H1 (cell line): ENCODE data around the gene CIITA. TPM values are rescaled to one million over a fixed set of nuclear protein-coding genes. Genes with fewer than 3 reads are reported as not detected.

Experiments
- CBX5 ChIP-seq: fragments of 300-800, 300-1000 bp; sonication (generic); IDR thresholded peaks from 2 replicates; pipeline ENCODE4 v1.7.1; 2016; ENCODE audit warnings: antibody characterized with exemption, low read length, low read depth
- CHD2 ChIP-seq: IDR thresholded peaks from 2 replicates; pipeline ENCODE4 v1.6.1; 2012; ENCODE audit warnings: low read length, improper control_type of control experiment
- NRF1 ChIP-seq: IDR thresholded peaks from 2 replicates; pipeline ENCODE4 v1.6.1; 2011; ENCODE audit warnings: mild to moderate bottlenecking, low read depth, low read length, improper control_type of control experiment
- POLR2AphosphoS5 ChIP-seq: IDR thresholded peaks from 2 replicates; pipeline ENCODE4 v1.6.1; 2011; ENCODE audit warnings: low read depth, low read length
- RFX5 ChIP-seq: IDR thresholded peaks from 2 replicates; pipeline ENCODE4 v1.6.1; 2011; ENCODE audit warnings: low read depth, low read length, improper control_type of control experiment, borderline replicate concordance
- SAP30 ChIP-seq: fragments of 300-600 bp; sonication (generic); IDR thresholded peaks from 2 replicates; pipeline ENCODE4 v1.7.1; 2012; ENCODE audit warnings: low read length, moderate library complexity, mild to moderate bottlenecking, inconsistent platforms; ENCODE audit not compliant: insufficient read depth, insufficient replicate concordance
- SIRT6 ChIP-seq: IDR thresholded peaks from one replicate; pipeline ENCODE4 v1.7.1; 2012; ENCODE audit warnings: low read length, inconsistent platforms
- polyA plus RNA-seq, 7 experiments: library from polyadenylated mRNA; depleted of rRNA in 3 of 7; stranded (reverse) in 5 of 7; unstranded in 2 of 7; fragments of >200 nt in 5 of 7; fragments of 200-250 nt in 2 of 7; gene quantifications; 1 replicate in 5 of 7; 2 replicates in 1 of 7; 4 replicates in 1 of 7; pipeline versions ENCODE4 v1.2.1 to v1.2.3, GENCODE V29; 2011 to 2013; ENCODE audit warnings: missing spikeins in 2 of 7, mixed read lengths in 2 of 7
- total RNA-seq: library from RNA; stranded (reverse); fragmentation: NEBNext Ultra II Directional; extraction: Animal tissue kit (Norgen Biotek cat#: 25700); gene quantifications from 2 replicates; pipeline ENCODE4 v1.2.1, GENCODE V29; 2021
- TF ChIP-seq, protein P1 (sequence below): fragments of 300-600 bp; sonication (generic); IDR thresholded peaks from 2 replicates; pipeline ENCODE4 v1.7.1; 2012; ENCODE audit warnings: low read length, moderate library complexity, mild to moderate bottlenecking, inconsistent platforms; ENCODE audit not compliant: insufficient replicate concordance

The CIITA gene
- total and polyA plus RNA-seq, 2 of the 8 experiments (the other 6 are each of a cell fraction or from before 2014, with no cell fraction given): 0.07 to 0.17 TPM

DNA sequence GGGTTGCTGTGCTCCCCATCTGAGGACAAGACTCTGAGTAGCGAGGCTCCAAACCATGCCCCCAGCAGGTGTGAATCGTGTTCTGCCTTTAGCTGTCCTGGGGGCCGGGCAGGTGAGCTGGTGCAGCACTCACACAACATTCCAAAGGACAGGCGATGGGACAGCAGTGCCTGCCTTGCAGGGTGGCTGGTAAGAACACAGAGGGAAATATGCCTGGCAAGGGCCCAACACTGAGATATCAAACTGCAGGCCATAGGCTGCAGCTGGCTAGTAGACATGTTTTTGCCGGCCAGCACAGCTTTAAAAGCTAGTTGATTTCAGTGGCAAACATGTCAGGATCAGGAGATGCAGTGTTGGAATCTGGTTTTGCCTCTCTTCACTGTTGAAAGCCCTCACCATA lies 91.0 kb downstream of the CIITA start (continued):
- TF ChIP-seq CBX5: no peak
- no peak for TF ChIP-seq RFX5
- TF ChIP-seq NRF1: no peak
- TF ChIP-seq, protein P1, sequence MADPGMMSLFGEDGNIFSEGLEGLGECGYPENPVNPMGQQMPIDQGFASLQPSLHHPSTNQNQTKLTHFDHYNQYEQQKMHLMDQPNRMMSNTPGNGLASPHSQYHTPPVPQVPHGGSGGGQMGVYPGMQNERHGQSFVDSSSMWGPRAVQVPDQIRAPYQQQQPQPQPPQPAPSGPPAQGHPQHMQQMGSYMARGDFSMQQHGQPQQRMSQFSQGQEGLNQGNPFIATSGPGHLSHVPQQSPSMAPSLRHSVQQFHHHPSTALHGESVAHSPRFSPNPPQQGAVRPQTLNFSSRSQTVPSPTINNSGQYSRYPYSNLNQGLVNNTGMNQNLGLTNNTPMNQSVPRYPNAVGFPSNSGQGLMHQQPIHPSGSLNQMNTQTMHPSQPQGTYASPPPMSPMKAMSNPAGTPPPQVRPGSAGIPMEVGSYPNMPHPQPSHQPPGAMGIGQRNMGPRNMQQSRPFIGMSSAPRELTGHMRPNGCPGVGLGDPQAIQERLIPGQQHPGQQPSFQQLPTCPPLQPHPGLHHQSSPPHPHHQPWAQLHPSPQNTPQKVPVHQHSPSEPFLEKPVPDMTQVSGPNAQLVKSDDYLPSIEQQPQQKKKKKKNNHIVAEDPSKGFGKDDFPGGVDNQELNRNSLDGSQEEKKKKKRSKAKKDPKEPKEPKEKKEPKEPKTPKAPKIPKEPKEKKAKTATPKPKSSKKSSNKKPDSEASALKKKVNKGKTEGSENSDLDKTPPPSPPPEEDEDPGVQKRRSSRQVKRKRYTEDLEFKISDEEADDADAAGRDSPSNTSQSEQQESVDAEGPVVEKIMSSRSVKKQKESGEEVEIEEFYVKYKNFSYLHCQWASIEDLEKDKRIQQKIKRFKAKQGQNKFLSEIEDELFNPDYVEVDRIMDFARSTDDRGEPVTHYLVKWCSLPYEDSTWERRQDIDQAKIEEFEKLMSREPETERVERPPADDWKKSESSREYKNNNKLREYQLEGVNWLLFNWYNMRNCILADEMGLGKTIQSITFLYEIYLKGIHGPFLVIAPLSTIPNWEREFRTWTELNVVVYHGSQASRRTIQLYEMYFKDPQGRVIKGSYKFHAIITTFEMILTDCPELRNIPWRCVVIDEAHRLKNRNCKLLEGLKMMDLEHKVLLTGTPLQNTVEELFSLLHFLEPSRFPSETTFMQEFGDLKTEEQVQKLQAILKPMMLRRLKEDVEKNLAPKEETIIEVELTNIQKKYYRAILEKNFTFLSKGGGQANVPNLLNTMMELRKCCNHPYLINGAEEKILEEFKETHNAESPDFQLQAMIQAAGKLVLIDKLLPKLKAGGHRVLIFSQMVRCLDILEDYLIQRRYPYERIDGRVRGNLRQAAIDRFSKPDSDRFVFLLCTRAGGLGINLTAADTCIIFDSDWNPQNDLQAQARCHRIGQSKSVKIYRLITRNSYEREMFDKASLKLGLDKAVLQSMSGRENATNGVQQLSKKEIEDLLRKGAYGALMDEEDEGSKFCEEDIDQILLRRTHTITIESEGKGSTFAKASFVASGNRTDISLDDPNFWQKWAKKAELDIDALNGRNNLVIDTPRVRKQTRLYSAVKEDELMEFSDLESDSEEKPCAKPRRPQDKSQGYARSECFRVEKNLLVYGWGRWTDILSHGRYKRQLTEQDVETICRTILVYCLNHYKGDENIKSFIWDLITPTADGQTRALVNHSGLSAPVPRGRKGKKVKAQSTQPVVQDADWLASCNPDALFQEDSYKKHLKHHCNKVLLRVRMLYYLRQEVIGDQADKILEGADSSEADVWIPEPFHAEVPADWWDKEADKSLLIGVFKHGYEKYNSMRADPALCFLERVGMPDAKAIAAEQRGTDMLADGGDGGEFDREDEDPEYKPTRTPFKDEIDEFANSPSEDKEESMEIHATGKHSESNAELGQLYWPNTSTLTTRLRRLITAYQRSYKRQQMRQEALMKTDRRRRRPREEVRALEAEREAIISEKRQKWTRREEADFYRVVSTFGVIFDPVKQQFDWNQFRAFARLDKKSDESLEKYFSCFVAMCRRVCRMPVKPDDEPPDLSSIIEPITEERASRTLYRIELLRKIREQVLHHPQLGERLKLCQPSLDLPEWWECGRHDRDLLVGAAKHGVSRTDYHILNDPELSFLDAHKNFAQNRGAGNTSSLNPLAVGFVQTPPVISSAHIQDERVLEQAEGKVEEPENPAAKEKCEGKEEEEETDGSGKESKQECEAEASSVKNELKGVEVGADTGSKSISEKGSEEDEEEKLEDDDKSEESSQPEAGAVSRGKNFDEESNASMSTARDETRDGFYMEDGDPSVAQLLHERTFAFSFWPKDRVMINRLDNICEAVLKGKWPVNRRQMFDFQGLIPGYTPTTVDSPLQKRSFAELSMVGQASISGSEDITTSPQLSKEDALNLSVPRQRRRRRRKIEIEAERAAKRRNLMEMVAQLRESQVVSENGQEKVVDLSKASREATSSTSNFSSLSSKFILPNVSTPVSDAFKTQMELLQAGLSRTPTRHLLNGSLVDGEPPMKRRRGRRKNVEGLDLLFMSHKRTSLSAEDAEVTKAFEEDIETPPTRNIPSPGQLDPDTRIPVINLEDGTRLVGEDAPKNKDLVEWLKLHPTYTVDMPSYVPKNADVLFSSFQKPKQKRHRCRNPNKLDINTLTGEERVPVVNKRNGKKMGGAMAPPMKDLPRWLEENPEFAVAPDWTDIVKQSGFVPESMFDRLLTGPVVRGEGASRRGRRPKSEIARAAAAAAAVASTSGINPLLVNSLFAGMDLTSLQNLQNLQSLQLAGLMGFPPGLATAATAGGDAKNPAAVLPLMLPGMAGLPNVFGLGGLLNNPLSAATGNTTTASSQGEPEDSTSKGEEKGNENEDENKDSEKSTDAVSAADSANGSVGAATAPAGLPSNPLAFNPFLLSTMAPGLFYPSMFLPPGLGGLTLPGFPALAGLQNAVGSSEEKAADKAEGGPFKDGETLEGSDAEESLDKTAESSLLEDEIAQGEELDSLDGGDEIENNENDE: no peak
- no peak for TF ChIP-seq CHD2
- no peak for TF ChIP-seq POLR2AphosphoS5
- TF ChIP-seq SAP30: no peak
- TF ChIP-seq SIRT6: no peak
